Loucy (cell line): ENCODE data around the gene AMER2.

Experiments
- H2AFZ ChIP-seq: fragments of 200-600 bp; sonication (generic); 2 replicates; pipeline ENCODE4 v1.6.0; 2016; ENCODE audit warnings: antibody characterized with exemption, mild to moderate bottlenecking, low read length, moderate library complexity
- H3F3A ChIP-seq: fragments of 200-600 bp; 2 replicates; pipeline ENCODE4 v1.6.0; 2016; ENCODE audit warnings: antibody characterized with exemption, low read depth, mild to moderate bottlenecking
- H3K27me3 ChIP-seq: fragments of 200-600 bp; sonication (generic); 2 replicates; pipeline ENCODE4 v1.6.1; 2014; ENCODE audit warnings: low read length, mild to moderate bottlenecking; ENCODE audit not compliant: insufficient read depth, poor library complexity, severe bottlenecking
- H3K36me3 ChIP-seq: fragments of 200-600 bp; sonication (generic); 2 replicates; pipeline ENCODE4 v1.6.1; 2016; ENCODE audit warnings: low read length; ENCODE audit not compliant: insufficient read depth
- H3K4me1 ChIP-seq: fragments of 200-600 bp; sonication (generic); 2 replicates; pipeline ENCODE4 v1.5.1; 2014; ENCODE audit warnings: low read length, mild to moderate bottlenecking; ENCODE audit not compliant: insufficient read depth, poor library complexity, severe bottlenecking
- H3K4me2 ChIP-seq: fragments of 200-600 bp; sonication (generic); 2 replicates; pipeline ENCODE4 v1.6.0; 2014; ENCODE audit warnings: antibody characterized with exemption, low read length, low read depth, mild to moderate bottlenecking; ENCODE audit not compliant: poor library complexity, severe bottlenecking
- H3K4me3 ChIP-seq: fragments of 200-600 bp; sonication (generic); 2 replicates; pipeline ENCODE4 v1.5.1; 2014; ENCODE audit warnings: low read length, mild to moderate bottlenecking, mixed read lengths; ENCODE audit not compliant: poor library complexity, severe bottlenecking
- H3K79me2 ChIP-seq: fragments of 200-600 bp; sonication (generic); 2 replicates; pipeline ENCODE4 v1.6.1; 2014; ENCODE audit warnings: low read length; ENCODE audit not compliant: insufficient read depth
- H3K9ac ChIP-seq: fragments of 200-600 bp; sonication (generic); 2 replicates; pipeline ENCODE4 v1.6.0; 2014; ENCODE audit warnings: mild to moderate bottlenecking, low read depth, low read length, moderate library complexity; ENCODE audit not compliant: poor library complexity, severe bottlenecking
- H3K9me2 ChIP-seq: fragments of 200-600 bp; sonication (generic); replicated peaks from 2 replicates; pipeline ENCODE4 v1.6.1; 2016; ENCODE audit warnings: low read depth, low read length, mixed read lengths
- H3K9me3 ChIP-seq: fragments of 200-600 bp; sonication (generic); 2 replicates; pipeline ENCODE4 v1.6.1; 2014; ENCODE audit warnings: mild to moderate bottlenecking, antibody characterized with exemption, low read length, low read depth; ENCODE audit not compliant: insufficient read depth
- H4K20me1 ChIP-seq: fragments of 200-600 bp; sonication (generic); 2 replicates; pipeline ENCODE4 v1.6.0; 2014; ENCODE audit warnings: antibody characterized with exemption, low read length, mild to moderate bottlenecking; ENCODE audit not compliant: insufficient read depth, poor library complexity, severe bottlenecking
- EZH2phosphoT487 ChIP-seq: fragments of 200-600 bp; IDR thresholded peaks from 2 replicates; pipeline ENCODE4 v1.6.1; 2018; ENCODE audit warnings: antibody characterized with exemption, mild to moderate bottlenecking, moderate library complexity, borderline replicate concordance
- TF ChIP-seq, protein P1 (sequence below): fragments of 200-600 bp; sonication (generic); conservative IDR thresholded peaks from 2 replicates; pipeline ENCODE4 v1.5.1; 2014; ENCODE audit warnings: mild to moderate bottlenecking, antibody characterized with exemption, low read length

Gene AMER2

DNA sequence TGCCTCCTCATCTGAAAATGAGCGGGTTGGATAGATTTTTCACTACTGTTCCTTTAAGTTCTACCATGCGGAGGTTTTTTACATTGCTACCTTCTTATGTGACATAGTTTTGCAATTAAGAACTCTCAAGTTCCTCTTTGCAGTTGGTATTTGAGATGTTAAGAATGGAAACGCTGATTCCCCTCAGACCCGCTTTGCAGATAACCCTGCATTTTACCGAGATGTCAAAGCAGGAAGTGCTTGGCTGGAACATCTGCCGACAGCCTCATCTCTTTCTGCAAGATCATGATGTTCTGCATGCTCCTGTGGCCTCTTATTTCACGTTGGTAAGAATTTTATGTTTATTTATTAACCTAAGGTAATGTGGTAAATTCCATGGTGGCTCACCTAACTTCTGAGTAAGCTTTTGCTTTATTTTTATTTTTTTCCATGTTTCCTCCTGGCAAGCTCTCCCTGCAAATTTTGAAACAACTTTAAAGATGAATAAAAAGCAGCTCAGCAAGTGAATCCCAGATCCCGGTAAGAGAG is 53.6 kb downstream of the AMER2 start:
- TF ChIP-seq, protein P1, sequence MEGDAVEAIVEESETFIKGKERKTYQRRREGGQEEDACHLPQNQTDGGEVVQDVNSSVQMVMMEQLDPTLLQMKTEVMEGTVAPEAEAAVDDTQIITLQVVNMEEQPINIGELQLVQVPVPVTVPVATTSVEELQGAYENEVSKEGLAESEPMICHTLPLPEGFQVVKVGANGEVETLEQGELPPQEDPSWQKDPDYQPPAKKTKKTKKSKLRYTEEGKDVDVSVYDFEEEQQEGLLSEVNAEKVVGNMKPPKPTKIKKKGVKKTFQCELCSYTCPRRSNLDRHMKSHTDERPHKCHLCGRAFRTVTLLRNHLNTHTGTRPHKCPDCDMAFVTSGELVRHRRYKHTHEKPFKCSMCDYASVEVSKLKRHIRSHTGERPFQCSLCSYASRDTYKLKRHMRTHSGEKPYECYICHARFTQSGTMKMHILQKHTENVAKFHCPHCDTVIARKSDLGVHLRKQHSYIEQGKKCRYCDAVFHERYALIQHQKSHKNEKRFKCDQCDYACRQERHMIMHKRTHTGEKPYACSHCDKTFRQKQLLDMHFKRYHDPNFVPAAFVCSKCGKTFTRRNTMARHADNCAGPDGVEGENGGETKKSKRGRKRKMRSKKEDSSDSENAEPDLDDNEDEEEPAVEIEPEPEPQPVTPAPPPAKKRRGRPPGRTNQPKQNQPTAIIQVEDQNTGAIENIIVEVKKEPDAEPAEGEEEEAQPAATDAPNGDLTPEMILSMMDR: no peak
- TF ChIP-seq EZH2phosphoT487: no peak
- H3K79me2 ChIP-seq: no peaks in the 10 kb centered on the region
- H2AFZ ChIP-seq: no peak overlapping the region
- H3K4me2 ChIP-seq: no peak overlapping the region
- H3K4me1 ChIP-seq: no peaks in the 10 kb centered on the region
- peaks cover 3% of the 10 kb centered on the region; the same call in 1 of the 2 replicates for H3K9me3 ChIP-seq
- no peak overlapping the region for H3K9ac ChIP-seq
- H3K27me3 ChIP-seq: no peaks in the 10 kb centered on the region
- no peaks in the 10 kb centered on the region for H3F3A ChIP-seq
- no peaks in the 10 kb centered on the region for H3K9me2 ChIP-seq
- H4K20me1 ChIP-seq: no peaks in the 10 kb centered on the region
- H3K36me3 ChIP-seq: no peaks in the 10 kb centered on the region
- H3K4me3 ChIP-seq: no peak overlapping the region

DNA sequence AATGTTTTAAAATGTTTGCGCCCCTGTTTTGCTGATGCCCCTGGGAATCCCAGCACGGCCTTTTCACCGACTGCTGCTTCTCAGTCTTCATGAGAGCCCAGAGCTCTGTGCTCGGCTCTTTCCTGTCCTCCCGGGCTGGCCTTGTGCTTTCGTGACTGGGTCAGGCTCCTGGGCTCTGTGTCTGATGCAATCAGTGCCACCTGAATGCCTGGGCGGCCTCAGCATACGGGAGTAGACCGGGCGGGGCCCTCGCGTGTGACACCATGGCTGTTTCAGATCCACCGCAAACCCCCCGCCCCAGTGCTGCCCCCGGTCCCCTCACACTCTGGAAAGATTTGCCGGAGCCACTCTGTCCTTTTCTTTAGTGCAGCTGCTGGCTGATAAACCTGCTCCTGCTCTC is 54.8 kb downstream of the AMER2 start:
- Histone ChIP-seq H3F3A (no peaks in the 10 kb centered on the region), H3K79me2 (no peaks in the 10 kb centered on the region), H3K9me2 (no peaks in the 10 kb centered on the region), H3K4me1 (no peaks in the 10 kb centered on the region), H4K20me1 (no peaks in the 10 kb centered on the region), H3K36me3 (no peaks in the 10 kb centered on the region), H3K27me3 (no peaks in the 10 kb centered on the region), H3K9ac (no peak overlapping the region), H3K9me3 (0 out of 2 replicates have a peak, but pooled peaks cover 3% of the 10 kb centered on the region), H3K4me2 (no peak overlapping the region), H3K4me3 (no peak overlapping the region), H2AFZ (no peak overlapping the region)
- TF ChIP-seq, protein P1: no peak
- TF ChIP-seq EZH2phosphoT487: no peak

DNA sequence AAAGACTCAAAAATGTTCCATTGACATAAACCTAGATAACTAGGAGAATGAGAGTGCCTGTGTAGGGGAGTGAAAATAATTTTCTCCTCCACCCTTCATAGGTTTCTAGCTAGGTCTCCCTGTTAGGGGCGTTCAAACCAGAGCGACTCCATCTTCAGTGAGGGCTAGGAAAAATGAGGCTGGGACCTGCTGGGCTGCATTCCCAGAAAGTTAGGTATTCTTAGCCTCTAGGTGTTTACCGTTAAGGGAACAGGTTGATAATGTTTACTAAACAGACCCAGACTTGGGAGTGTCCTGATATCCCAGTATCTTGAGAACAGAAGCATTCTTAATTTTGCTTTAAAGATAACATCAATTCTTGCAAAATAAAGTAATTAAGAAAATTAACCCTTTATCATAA is 56.0 kb downstream of the AMER2 start:
- Histone ChIP-seq H3K4me2 (no peak overlapping the region), H3K4me1 (no peaks in the 10 kb centered on the region)
- TF ChIP-seq, protein P1: no peak
- TF ChIP-seq EZH2phosphoT487: no peak

More for the DNA sequence above, 56.0 kb downstream of the AMER2 start:
- H3K9ac ChIP-seq: no peak overlapping the region
- no peaks in the 10 kb centered on the region for H3K27me3 ChIP-seq
- no peaks in the 10 kb centered on the region for H3K9me2 ChIP-seq
- H4K20me1 ChIP-seq: no peaks in the 10 kb centered on the region
- no peaks in the 10 kb centered on the region for H3F3A ChIP-seq
- H3K4me3 ChIP-seq: no peak overlapping the region
- H2AFZ ChIP-seq: no peak overlapping the region
- no peaks in the 10 kb centered on the region for H3K9me3 ChIP-seq
- H3K36me3 ChIP-seq: no peaks in the 10 kb centered on the region
- H3K79me2 ChIP-seq: no peaks in the 10 kb centered on the region
